SK-N-SH treated with all-trans-retinoic acid at 6 μM for 48 hours (cell line): Measurements from ENCODE around the gene PTPRG.

Experiments
- ATAC-seq: fragments of 200-7000 bp; cut with Tn5 transposase; 3 replicates; pipeline ENCODE4 v1.9.1; 2020; ENCODE audit warnings: mild to moderate bottlenecking, moderate library complexity
- ARNTL ChIP-seq: fragments of 450-650 bp; formaldehyde crosslinking; IDR thresholded peaks from 2 replicates; pipeline ENCODE4 v1.5.0; 2020; ENCODE audit warnings: low read depth, mild to moderate bottlenecking, moderate library complexity, borderline replicate concordance
- CREB5 ChIP-seq: fragments of 250-450 bp; sonication (Bioruptor Pico); IDR thresholded peaks from 2 replicates; pipeline ENCODE4 v1.5.1; 2020; ENCODE audit warnings: low read depth, mild to moderate bottlenecking, moderate library complexity
- CSDC2 ChIP-seq: fragments of 250-450 bp; sonication (Bioruptor Pico); IDR thresholded peaks from 2 replicates; pipeline ENCODE4 v1.5.0; 2020; ENCODE audit warnings: mild to moderate bottlenecking, moderate library complexity
- CSRNP3 ChIP-seq: fragments of 250-450 bp; sonication (Bioruptor Pico); IDR thresholded peaks from 2 replicates; pipeline ENCODE4 v1.5.1; 2021; ENCODE audit warnings: mild to moderate bottlenecking, moderate library complexity
- ESRRG ChIP-seq: fragments of 250-450 bp; sonication (Bioruptor Pico); IDR thresholded peaks from 2 replicates; pipeline ENCODE4 v1.6.1; 2021; ENCODE audit warnings: mild to moderate bottlenecking
- PATZ1 ChIP-seq: fragments of 250-450 bp; sonication (Bioruptor Pico); IDR thresholded peaks from 2 replicates; pipeline ENCODE4 v1.8.0; 2020; ENCODE audit warnings: mild to moderate bottlenecking, moderate library complexity, borderline replicate concordance
- PPARA ChIP-seq: fragments of 250-450 bp; sonication (Bioruptor Pico); IDR thresholded peaks from 2 replicates; pipeline ENCODE4 v1.5.0; 2020; ENCODE audit warnings: mild to moderate bottlenecking, borderline replicate concordance
- TCF4 ChIP-seq: fragments of 250-450 bp; sonication (Bioruptor Pico); IDR thresholded peaks from 2 replicates; pipeline ENCODE4 v1.8.0; 2021; ENCODE audit warnings: mild to moderate bottlenecking, moderate library complexity, borderline replicate concordance
- ZC3H10 ChIP-seq: fragments of 250-450 bp; sonication (Bioruptor Pico); IDR thresholded peaks from 2 replicates; pipeline ENCODE4 v1.5.1; 2021; ENCODE audit warnings: mild to moderate bottlenecking, moderate library complexity
- ZFP3 ChIP-seq: fragments of 250-450 bp; sonication (Bioruptor Pico); IDR thresholded peaks from 2 replicates; pipeline ENCODE4 v1.5.0; 2020; ENCODE audit warnings: mild to moderate bottlenecking, moderate library complexity
- ZFP30 ChIP-seq: fragments of 450-650 bp; formaldehyde crosslinking; IDR thresholded peaks from 2 replicates; pipeline ENCODE4 v1.5.0; 2022; ENCODE audit warnings: mild to moderate bottlenecking, moderate library complexity
- ZNF70 ChIP-seq: fragments of 450-650 bp; formaldehyde crosslinking; IDR thresholded peaks from 2 replicates; pipeline ENCODE4 v1.5.0; 2020; ENCODE audit warnings: mild to moderate bottlenecking, moderate library complexity

PTPRG gene

GRCh38 chr3:62332835-62333244, 771.5 kb downstream of the PTPRG start (continued):
- TF ChIP-seq CSRNP3 (CRISPR knock-in tag) = no peak
- no peak for TF ChIP-seq CSDC2
- no peak for TF ChIP-seq PPARA (CRISPR knock-in tag)
- no peak for TF ChIP-seq CREB5
- TF ChIP-seq PATZ1 = no peak
- no peak for TF ChIP-seq ARNTL (CRISPR knock-in tag)
- TF ChIP-seq ZC3H10 (CRISPR knock-in tag) = no peak
- TF ChIP-seq ZNF70 (CRISPR knock-in tag) = no peak
- no peak for TF ChIP-seq ZFP3 (CRISPR knock-in tag)
- TF ChIP-seq, all 23 proteins: peak for 0

GRCh38 chr3:62335196-62335595, 773.8 kb downstream of the PTPRG start:
- no peak for ATAC-seq
- TF ChIP-seq ZFP30 (CRISPR knock-in tag) = no peak

- TF ChIP-seq PPARA (CRISPR knock-in tag) (no peak), TCF4 (CRISPR knock-in tag) (no peak), ARNTL (CRISPR knock-in tag) (no peak), ESRRG (CRISPR knock-in tag) (no peak)
- no peak for ATAC-seq
Measured at GRCh38 chr3:62343755-62344154, 782.4 kb downstream of the PTPRG start.
